Astrocyte of the spinal cord (primary cell): Measurements from ENCODE around the gene PRICKLE2.
A peak's percentile ranks its signal among the peaks of the same experiment; 100 is the strongest.

ENCODE experiments used
- DNase-seq: peaks from one replicate; pipeline ENCODE4 v3.0.0; 2011; ENCODE audit warnings: low read depth, low spot score
- H3K4me3 ChIP-seq: 2 replicates; pipeline ENCODE4 v1.5.1; 2011; ENCODE audit warnings: low read depth, mild to moderate bottlenecking, low read length, moderate library complexity
- in situ Hi-C: cut with HindIII; loops from 2 replicates; pipeline ENCODE4 v1.10.0; 2017; ENCODE audit warnings: low sequenced_read_pairs
- TF ChIP-seq, protein P1 (sequence below): IDR thresholded peaks from 2 replicates; pipeline ENCODE4 v1.5.1; 2012; ENCODE audit warnings: low read depth, mild to moderate bottlenecking, low read length, inconsistent platforms

Gene PRICKLE2

DNA sequence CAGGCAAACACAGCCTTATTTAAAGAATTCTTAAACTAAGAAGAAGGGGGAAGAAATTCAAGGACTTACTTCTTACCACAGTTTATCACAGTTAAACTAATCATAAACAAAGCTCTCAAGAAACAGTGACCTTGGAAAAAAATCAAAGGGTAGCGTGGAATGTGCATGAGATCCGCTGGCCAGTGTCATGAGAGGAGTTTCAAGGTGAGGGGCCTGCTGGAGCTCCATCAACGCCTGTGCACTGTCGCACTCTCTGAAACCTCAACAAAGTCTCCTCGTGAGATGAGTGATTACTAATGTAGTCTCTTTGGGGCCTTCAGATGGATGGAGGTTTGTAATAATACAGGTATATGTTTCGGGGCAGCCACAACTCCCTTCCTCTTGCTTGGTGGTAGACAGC is 28.4 kb upstream of the PRICKLE2 start:
- H3K4me3 ChIP-seq: no peak overlapping the region
- TF ChIP-seq, protein P1, sequence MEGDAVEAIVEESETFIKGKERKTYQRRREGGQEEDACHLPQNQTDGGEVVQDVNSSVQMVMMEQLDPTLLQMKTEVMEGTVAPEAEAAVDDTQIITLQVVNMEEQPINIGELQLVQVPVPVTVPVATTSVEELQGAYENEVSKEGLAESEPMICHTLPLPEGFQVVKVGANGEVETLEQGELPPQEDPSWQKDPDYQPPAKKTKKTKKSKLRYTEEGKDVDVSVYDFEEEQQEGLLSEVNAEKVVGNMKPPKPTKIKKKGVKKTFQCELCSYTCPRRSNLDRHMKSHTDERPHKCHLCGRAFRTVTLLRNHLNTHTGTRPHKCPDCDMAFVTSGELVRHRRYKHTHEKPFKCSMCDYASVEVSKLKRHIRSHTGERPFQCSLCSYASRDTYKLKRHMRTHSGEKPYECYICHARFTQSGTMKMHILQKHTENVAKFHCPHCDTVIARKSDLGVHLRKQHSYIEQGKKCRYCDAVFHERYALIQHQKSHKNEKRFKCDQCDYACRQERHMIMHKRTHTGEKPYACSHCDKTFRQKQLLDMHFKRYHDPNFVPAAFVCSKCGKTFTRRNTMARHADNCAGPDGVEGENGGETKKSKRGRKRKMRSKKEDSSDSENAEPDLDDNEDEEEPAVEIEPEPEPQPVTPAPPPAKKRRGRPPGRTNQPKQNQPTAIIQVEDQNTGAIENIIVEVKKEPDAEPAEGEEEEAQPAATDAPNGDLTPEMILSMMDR: no peak
- in situ Hi-C loops: no loop called here
- DNase-seq: no peak

DNA sequence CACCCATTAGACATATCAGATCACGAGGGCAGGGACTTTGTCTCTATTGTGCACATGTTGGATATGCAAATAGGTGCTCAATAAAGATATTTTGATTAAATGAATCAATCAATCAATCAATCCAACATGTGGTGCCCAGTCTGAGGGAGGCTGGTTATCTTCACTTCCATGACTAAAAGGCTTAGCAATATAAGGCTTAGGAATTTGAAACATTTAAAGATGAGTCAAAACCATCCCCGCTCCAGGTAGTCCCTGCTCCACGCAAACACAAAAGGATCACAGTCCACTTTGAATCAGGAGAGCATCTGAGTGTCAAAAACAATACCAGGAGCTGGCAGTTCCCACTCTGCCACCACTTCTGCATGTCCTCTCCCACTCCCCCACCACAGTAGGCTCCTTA is 25.8 kb upstream of the PRICKLE2 start:
- no peak for DNase-seq
- H3K4me3 ChIP-seq: no peak overlapping the region
- in situ Hi-C loops: no loop called here
- TF ChIP-seq, protein P1: no peak

DNA sequence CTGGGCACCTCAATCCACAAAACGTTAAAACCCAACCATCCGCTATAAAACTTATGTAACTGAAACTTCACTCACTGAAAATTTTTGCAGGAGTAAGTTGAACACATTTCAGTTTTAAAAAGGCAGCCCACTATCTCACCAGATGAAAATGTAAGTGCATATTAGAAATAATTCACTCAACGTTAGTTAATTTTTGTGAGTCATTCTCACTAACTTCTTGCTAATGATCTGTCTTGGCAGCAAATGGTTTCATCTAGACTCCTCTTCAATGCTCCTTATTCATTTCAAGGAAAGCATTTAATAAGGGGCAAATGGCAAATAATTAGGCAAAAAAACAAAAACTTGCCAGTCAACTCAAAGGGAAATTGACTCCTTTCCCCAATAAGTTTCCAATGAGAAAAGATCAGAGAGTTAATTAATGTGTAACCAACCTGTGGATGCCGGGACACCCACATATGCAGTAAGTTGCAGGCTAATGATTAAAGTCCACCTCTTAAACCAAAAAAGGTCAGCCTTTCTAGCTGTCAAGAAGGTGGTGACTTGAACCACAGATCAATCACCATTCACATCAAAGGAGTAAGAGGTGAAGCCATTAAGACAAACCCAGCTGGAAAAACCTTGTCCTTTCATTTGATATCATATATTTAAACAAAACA is 22.9 kb upstream of the PRICKLE2 start:
- TF ChIP-seq, protein P1: no peak
- in situ Hi-C loops: no loop called here
- DNase-seq: no peak
- no peak overlapping the region for H3K4me3 ChIP-seq

DNA sequence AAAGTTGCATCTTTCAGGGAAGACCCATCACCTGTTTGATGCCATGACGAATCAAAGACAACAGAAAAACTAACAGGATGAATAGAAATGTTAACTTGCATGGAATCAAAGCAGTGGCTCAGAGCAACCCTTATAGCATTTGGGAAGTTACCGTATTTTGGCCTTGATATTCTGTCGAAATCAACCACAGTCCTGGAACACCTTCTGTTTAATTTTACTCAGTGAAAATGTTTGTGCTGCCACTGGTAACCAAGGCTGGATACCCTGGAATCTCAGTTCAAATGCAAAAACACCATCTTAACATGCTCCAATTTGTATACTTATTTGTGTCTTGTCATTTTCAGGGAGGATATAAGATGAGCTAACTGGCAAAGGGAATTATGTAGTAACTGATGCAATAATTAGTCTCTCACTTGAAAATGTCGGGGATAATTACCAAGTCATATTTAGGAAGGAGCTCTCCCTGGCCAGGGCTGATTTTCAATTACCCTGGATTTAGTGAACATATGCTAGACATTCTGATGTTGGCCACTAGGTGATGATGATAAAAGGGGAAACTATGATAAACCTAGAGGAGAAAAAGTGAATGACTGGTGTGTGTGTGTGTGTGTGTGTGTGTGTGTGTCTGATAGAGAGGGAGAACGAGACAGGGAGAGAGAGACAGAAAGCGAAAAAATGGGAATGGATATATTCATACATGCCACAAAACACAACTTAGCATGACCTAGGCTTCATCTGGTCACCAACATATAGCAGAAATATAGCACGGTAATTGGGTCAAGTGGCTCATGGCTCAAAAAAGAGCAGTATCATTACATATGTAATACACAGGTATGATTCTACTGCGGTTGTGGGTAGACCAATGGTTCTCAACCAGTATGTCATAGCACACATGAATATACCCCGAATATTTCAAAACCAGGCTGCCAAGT is 19.0 kb upstream of the PRICKLE2 start:
- H3K4me3 ChIP-seq: no peak overlapping the region
- DNase-seq: peak; percentile 35
- in situ Hi-C loops: no loop called here
- TF ChIP-seq, protein P1: peak; percentile 32

DNA sequence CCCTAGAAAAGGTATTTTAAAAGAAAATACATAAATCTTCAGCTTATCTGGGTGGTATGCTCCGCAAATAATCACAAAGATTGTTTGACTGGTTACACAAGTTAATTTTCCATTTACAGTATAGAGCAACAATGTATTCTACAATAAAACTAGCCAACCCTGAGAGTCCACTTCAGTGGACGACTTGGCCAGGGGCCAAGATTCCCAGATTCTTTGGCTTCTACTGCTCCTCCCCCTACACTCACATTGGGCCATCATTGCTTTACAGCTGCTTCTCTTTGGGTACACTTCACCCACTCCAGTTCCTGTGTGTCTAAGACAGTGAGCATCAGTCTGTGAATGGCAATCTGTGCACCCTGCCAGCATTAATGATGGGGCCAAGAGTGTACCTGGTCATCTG is 17.2 kb upstream of the PRICKLE2 start:
- TF ChIP-seq, protein P1: no peak
- DNase-seq: no peak
- H3K4me3 ChIP-seq: no peak overlapping the region
- in situ Hi-C loops: no loop called here

DNA sequence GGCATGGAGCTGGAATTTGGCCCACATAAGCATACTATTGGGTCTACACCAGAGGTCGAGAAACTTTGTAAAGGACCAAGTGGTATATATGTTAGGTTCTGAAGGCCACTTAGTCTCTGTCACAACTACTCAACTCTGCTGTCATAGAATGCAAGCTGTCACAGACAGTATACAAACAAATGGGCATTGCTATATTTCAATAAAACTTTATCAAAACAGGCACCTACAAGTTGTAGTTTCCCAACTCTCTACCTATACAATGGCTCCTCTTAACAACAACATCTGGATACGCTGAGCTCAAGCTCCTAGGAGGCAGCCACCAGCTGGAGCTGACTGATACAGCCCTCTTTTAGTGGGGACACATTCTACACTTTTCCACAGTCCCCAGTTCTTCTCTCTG is 15.7 kb upstream of the PRICKLE2 start:
- H3K4me3 ChIP-seq: no peak overlapping the region
- DNase-seq: no peak
- in situ Hi-C loops: no loop called here
- TF ChIP-seq, protein P1: no peak
